ENCODE results near the gene EMP1. TPM values are rescaled to one million over a fixed set of nuclear protein-coding genes. Genes with fewer than 3 reads are reported as not detected.

EMP1 gene
- total and polyA plus RNA-seq, 9 donors: 21.3 to 116 (median 64.1) TPM

DNA sequence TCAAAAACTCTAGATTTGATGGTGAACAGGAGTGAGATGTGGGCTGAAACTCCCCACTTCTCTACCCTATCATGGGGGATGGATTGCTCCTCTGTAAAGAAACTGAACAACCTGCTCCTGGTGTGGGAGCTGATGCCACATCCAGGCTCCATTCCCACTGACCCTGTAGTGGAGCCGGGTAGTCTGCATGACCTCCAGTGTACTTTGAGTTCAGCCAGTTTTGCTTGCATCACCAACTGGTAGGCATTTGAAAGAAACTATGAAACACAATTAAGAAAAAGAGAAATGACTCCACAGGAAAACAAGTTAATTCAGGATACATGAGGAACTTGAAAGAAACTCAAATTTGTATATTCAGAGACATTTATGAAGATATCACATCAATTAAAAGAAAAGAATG, 27.3 kb upstream of the EMP1 start:
- H3K27ac ChIP-seq: no peak overlapping the region
- no peaks in the 10 kb centered on the region for H3K27me3 ChIP-seq
- H3K36me3 ChIP-seq: no peaks in the 10 kb centered on the region
- DNase-seq: no peak
- intact Hi-C loops (cut with DNase I): no loop called here
- WGBS, 3 donors: 81 to 85% (median 83%) methylated on average over 1 of the region's 1 CpG
- no peak overlapping the region for H3K4me3 ChIP-seq
- no peak for TF ChIP-seq POLR2A (IDR thresholded peaks at IDR 0.05)
- TF ChIP-seq, protein P1, sequence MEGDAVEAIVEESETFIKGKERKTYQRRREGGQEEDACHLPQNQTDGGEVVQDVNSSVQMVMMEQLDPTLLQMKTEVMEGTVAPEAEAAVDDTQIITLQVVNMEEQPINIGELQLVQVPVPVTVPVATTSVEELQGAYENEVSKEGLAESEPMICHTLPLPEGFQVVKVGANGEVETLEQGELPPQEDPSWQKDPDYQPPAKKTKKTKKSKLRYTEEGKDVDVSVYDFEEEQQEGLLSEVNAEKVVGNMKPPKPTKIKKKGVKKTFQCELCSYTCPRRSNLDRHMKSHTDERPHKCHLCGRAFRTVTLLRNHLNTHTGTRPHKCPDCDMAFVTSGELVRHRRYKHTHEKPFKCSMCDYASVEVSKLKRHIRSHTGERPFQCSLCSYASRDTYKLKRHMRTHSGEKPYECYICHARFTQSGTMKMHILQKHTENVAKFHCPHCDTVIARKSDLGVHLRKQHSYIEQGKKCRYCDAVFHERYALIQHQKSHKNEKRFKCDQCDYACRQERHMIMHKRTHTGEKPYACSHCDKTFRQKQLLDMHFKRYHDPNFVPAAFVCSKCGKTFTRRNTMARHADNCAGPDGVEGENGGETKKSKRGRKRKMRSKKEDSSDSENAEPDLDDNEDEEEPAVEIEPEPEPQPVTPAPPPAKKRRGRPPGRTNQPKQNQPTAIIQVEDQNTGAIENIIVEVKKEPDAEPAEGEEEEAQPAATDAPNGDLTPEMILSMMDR (IDR thresholded peaks at IDR 0.05): no peak
- TF ChIP-seq EP300 (IDR thresholded peaks at IDR 0.05): no peak
- H3K9me3 ChIP-seq: no peaks in the 10 kb centered on the region
- H3K4me1 ChIP-seq (ENCODE audit: insufficient read depth): peaks cover 4% of the 10 kb centered on the region

DNA sequence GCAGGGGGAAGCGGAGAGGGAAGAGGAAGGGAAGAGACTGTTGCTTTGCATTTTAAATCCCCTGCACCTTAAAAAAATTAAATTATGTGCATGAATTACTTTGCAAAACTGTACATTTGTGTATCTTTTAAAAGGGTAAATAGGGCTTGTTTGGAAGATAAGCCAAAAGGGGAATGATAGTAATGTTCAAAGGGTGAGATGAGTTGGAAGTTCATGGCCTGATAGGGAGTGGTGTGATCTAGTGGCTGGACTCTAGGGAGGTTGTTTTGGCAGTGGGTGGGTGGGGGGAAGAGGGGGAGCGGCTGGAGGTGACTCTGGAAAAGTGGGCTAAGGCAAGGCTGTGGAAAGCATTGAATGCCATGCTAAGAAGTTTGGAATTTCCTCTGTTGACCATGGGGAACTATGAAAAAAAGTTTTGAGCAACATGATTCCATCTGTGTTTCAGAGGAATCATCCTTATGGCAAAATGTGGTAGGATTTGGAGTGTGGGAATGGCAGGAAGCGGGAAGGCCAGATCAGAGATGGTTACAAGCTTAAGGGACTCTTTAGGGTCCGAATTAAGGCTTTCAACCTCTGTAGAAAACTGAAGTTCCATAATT, 25.5 kb upstream of the EMP1 start:
- Histone ChIP-seq H3K9me3 (no peaks in the 10 kb centered on the region), H3K4me3 (no peak overlapping the region), H3K4me1 (ENCODE audit: insufficient read depth) (no peaks in the 10 kb centered on the region), H3K27ac (no peak overlapping the region), H3K36me3 (no peaks in the 10 kb centered on the region), H3K27me3 (no peaks in the 10 kb centered on the region)
- no peak for DNase-seq
- TF ChIP-seq, protein P1 (IDR thresholded peaks at IDR 0.05): no peak
- TF ChIP-seq POLR2A (IDR thresholded peaks at IDR 0.05) (no peak), EP300 (IDR thresholded peaks at IDR 0.05) (no peak)
- 85 to 92% (median 86%) methylated on average over 4 of the region's 4 CpGs for WGBS, 3 donors
- intact Hi-C loops (cut with DNase I): no loop called here

DNA sequence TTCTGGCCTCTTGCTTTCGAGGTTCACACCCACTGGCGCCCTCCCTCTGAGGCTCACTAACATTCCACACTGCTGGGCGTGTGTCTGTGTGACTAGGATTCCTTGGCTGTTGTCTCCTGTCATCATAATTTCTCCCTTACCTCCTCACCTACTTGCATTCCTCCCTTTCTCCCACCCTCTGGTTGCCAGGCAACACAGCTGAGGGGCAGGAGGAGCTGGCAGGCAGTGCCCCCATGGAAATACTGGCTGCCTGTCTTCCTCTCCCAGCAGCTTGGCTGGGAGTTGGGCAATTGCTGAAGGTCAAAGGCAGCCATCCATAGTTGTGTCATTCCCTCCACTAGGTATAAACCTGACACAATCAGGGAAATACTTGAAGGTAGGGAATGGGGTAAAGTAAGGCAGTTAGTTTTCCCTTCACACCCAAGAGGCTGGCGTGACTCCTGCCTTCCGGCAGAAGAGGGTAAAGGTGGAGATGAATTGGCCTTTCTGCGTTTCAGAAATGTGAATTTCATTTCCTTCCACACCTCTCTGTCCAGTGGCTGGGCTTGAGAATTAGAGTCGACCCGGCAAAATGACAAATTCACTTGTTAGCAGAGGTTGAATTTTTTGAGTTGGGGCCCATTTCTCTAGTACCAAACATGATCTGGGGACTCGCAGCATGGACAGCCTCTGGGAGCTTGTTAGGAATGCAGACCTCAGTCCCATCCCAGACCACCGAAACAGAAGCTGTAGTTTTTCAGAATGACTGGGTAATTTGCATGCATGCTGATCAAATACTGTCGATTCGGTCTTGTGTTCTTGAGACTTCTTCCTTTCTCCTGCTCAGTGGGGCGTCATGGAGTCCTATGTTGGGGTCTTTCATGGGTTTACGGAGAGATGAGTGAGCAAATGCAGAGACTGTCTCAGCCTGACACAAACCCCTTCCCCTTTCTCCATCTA, 24.3 kb upstream of the EMP1 start:
- Histone ChIP-seq H3K27me3 (no peaks in the 10 kb centered on the region), H3K9me3 (no peaks in the 10 kb centered on the region), H3K4me1 (ENCODE audit: insufficient read depth) (no peaks in the 10 kb centered on the region), H3K4me3 (no peak overlapping the region), H3K27ac (no peak overlapping the region), H3K36me3 (no peaks in the 10 kb centered on the region)
- intact Hi-C loops (cut with DNase I): no loop called here
- 74 to 79% (median 78%) methylated on average over 14 of the region's 14 CpGs for WGBS, 3 donors
- TF ChIP-seq, protein P1 (IDR thresholded peaks at IDR 0.05): no peak
- TF ChIP-seq POLR2A (IDR thresholded peaks at IDR 0.05) (no peak), EP300 (IDR thresholded peaks at IDR 0.05) (no peak)
- no peak for DNase-seq

DNA sequence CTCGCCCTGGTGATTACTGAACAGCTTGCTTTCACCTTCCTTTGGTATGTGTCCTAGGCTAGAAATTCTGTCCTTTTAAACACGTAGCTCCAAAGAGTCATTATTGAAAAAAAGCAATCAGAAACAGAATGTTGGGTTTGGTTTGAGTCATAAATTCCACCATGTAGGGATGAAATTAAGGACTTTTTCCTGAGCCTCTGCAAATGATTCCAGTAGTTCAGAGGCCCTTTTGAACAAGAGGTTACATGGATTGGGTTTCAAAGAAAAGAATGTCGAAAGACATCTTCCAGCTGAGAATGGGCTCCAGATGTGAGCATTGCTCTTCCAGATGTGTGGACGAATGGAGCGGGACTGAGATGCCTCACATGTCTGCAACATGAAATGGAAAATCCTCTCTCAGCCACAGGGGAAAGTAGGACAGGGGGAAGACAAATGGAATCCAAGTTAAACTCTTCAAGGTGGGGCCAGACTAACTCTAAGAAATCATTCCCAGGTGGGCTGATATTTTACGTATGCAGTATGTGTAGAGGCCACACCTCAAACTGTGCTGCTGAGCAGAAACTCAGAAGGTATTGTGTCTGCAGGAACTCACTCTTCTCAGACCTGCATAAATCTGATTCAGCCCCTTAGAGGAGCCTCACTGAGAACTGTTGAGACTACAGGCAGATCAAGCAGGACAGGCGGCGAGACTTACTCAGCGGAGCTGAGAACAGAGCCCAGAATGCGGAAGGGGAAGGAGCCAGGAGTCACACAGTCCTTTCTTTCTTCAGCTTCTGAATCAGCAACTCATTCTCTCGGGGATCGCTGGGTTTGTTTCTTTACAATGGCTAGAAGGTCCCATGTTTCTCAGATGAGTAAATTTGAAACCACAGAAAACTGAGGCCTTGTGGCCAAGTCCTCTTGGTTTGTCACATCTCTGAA, 23.3 kb upstream of the EMP1 start:
- Histone ChIP-seq H3K4me1 (ENCODE audit: insufficient read depth) (no peaks in the 10 kb centered on the region), H3K27ac (no peak overlapping the region), H3K9me3 (no peaks in the 10 kb centered on the region), H3K4me3 (no peak overlapping the region), H3K36me3 (no peaks in the 10 kb centered on the region), H3K27me3 (no peaks in the 10 kb centered on the region)
- WGBS, 3 donors: 66 to 78% (median 78%) methylated on average over 12 of the region's 12 CpGs
- peak in 1 of 5 donors; percentile 41 for DNase-seq
- intact Hi-C loops (cut with DNase I): no loop called here
- no peak for TF ChIP-seq EP300 (IDR thresholded peaks at IDR 0.05)
- TF ChIP-seq, protein P1 (IDR thresholded peaks at IDR 0.05): no peak
- TF ChIP-seq POLR2A (IDR thresholded peaks at IDR 0.05): no peak

Data from ovary (tissue), 9 donors.